GM21390 (cell line): ENCODE results near the gene HGFAC.

Experiments
- ATAC-seq: cut with Tn5 transposase; IDR thresholded peaks from one replicate; pipeline ENCODE4 v1.9.1; 2021; ENCODE audit not compliant: unreplicated experiment

Gene HGFAC

DNA sequence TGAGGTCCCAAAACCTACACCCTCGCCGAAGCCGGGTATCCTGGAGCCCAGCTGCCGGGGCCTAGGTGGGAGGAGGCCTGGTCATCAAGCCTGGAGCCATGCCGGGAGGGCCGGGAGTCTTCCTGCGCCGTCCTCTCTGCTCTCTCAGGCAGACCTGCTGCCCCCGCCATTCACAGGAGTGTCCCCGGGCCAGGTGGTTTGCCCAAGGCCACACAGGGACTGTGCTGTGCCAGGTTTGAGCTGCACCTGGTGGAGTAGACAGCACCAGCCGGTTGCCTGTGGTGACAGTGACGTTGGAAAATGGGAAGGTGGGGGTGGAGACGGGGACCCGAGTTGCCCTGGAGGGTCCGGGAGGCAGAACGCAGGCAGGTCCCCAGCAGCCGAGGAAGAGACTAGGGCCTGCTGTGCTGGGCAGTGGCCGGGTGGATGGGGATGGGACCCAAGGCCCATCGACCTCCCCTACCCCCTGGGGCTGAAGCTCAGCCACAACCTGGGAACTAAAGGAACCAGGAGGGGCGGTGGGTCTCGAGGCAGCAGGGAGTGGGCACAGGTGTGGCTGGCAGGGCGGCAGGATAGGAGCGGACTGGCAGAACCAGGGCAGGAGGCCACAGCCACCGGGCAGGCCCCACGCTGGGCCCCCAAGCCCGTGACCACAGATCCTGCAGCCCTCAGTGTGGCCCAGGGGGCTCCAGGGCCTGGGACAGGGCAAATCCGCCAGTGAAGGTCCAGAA, 30.8 kb downstream of the HGFAC start:
- no peak for ATAC-seq

DNA sequence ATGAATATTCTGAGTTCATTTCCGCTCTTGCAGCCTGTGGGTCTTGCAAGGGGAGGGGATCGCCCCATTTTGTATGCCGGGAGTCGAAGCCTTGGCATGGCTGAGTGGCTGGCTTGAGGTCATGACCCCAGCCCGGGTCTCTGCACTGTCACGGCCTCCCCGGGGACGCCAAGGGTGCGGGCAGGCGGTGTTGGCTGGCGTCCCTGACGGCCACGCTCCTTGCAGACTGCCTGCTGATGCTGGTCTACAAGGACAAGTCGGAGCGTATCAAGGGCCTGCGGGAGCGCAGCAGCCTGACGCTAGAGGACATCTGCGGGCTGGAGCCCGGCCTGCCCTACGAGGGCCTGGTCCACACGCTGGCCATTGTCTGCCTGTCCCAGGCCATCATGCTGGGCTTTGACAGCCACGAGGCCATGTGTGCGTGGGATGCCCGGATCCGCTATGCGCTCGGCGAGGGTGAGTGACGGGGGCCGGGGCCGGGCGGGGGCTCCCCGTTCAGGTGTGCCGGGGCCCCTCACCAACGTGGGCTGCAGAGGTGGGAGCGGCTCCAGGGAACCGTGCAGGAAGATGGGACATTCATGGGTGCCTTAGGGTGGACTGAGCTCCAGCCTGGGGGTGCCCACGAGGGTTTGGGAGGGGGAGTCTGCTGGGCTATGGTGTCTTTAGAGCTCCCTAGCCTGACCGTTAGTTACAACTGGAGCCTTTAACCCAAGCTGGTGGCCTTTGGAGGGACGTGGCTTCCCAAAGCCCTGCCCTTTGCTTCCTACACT, 31.6 kb downstream of the HGFAC start:
- no peak for ATAC-seq

DNA sequence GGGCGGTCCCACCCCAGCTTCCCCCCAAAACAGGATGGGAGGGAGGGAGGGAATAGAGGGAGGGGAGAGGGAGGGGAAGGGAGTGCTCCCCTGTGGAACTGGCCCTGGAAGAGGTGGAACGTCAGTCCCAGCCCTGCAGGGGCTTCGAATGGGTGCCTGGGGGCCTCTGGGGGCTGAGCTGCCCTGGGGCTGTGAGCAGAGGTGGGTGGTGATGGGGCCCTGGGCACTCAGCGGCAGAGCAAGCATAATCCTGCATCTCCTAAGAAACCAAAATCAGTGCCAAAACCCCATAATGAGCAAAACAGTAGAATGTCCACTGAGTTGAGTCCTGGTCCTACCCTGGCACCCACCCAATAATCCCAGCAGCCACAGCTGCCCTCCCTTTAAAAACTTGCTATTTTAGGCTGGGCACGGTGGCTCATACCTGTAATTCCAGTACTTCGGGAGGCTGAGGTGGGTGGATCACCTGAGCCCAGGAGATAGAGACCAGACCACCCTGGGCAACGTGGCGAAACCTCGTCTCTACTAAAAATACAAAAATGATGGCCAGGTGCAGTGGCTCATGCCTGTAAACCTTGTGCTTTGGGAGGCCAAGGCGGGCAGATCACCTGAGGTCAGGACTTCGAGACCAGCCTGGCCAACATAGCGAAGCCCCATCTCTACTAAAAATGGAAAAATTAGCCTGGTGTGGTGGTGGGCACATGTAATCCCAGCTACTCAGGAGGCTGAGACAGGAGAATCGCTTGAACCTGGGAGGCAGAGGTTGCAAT, 32.4 kb downstream of the HGFAC start:
- no peak for ATAC-seq

GRCh38 chr4:3475041-3475712, 33.4 kb downstream of the HGFAC start:
- ATAC-seq = no peak

GRCh38 chr4:3475713-3476260, 34.0 kb downstream of the HGFAC start:
- no peak for ATAC-seq

- ATAC-seq = no peak
Observed at GRCh38 chr4:3476341-3476747, 34.6 kb downstream of the HGFAC start.

DNA sequence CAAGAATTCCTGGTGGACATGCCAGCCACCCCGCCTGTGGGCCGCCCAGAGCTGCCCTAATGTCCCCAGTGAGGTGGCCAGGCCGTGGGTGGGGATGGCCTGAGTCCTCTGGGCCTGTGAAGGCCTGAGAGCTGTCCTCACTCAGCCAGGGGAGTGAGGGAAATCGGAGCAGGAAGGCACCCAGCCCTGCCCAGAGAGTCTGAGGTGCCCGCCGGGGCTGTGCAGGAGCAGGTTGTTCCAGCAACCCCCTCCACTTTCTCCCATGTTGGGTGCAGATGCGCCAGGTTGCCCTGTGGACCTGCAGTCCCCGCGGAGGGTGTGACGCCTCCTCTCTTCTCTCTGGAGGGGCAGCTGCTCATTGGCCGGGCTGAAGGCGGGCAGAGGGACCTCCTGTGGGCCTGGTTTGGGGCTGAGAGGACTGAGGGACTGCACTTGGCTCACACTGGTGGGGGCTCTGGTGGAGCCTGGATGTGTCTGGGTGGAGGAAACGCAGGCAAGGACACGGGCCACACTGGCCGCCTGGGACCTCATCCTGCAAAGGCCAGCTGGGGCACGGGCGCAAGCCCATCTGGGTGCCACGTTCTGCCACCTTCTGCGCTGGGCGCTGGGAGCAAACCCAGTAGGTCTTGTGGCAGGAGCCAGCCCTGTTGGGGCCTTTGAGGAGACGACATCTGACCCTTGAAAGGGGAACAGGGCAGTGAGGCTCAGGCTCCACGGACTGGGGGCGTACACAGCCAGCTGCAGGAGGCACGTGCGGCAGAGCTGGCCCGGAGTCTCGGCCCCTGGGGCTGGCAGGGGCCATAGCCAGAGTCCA, 35.4 kb downstream of the HGFAC start:
- ATAC-seq = no peak

- no peak for ATAC-seq
Observed at GRCh38 chr4:3477750-3478430, 36.1 kb downstream of the HGFAC start.

DNA sequence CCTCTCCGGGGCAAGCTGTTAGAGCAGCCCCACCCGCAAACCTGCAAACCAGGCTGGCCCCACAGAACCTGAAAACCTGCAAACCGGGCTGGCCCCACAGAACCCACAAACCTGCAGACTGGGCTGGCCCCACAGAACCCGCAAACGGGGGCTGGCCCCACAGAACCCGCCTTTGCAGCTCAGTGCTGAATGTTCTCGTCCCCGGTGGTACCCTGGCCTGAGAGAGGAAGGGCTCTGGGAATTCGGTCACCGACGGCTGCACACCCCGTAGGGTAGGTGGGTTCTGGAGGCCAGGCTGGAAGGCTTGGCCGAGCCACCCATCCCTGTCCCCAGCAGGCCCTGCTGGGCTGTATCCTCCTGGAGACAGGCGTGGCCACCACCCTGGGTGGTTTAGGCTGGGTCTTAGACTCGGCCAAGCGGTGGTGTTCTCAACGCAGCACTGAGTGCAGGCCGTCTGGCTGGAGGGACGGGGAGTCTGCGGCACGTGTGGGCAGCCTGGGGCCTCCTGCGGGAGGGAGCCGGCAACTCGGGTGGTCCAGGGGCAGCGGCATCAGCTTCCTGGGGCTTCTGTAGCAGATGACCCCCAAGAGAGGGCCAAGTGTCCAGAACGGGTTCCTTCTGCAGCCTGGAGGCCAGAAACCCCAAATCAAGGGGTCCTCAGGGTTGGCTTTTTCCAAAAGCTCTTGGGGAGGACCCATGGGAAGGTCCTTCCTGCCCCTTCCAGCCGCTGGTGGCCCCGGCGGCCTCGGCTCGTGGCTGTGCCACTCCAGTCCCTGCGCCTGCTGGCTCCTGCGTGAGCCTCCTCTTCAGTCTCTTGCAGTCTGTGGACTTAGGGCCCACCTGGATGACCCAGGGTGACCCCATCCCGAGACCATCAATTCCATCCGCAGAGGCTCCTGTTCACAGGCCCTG, 36.9 kb downstream of the HGFAC start:
- no peak for ATAC-seq

- ATAC-seq = no peak
Observed at GRCh38 chr4:3479358-3480101, 37.8 kb downstream of the HGFAC start.

DNA sequence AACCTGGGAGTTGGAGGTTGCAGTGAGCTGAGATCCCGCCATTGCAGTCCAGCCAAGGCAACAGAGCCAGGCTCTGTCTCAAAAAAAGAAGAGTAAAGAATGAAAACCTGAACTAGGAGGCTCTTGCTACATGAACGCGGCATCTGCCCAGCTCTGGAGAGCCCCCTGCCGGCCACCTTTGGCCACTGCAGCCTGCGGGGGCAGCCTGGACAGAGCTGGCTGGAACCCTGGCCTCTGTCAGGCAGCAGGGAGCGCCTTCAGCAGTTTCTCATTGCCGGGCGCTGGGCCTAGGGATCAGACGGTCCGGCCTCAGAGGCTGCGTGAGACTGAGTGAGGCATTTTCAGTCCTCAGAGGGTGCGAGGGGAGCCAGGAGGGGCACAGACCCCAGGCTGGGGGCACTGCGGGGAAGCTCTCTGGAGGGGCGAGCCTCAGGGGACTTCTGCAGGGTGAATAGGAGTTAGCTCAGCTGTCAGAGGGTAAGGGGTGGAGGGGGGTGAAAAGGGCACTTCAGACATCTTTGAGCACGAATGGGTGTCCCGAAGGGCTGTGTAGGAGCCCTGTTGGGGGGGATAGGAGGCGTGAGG, 38.9 kb downstream of the HGFAC start:
- ATAC-seq = peak; percentile 69

- no peak for ATAC-seq
Observed at GRCh38 chr4:3481113-3481531, 39.4 kb downstream of the HGFAC start.

- ATAC-seq = no peak
Observed at GRCh38 chr4:3481783-3482393, 40.1 kb downstream of the HGFAC start.

- no peak for ATAC-seq
Observed at GRCh38 chr4:3482707-3483106, 40.9 kb downstream of the HGFAC start.

DNA sequence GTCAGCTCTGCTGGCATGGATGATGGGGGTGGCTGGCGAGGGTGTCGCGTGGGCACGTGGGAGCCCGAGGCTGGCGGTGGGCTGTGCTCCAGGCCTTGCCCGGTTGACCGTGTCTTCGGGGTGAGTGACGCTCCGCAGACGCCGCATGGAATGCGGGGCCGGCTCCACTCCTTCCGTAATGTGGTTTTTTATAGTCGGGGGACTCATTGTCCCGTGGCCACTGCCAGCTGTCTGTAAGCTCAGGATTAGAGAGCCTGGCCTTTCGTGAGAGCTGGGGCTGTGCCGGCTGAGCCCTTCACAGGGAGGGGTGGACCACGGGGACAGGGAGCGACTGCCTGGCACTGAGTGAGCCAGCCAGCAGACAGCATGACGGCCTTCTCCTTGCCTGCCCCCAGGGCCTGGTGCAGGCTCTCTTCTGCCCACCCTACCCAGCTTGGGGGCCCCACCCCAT, 41.7 kb downstream of the HGFAC start:
- no peak for ATAC-seq

DNA sequence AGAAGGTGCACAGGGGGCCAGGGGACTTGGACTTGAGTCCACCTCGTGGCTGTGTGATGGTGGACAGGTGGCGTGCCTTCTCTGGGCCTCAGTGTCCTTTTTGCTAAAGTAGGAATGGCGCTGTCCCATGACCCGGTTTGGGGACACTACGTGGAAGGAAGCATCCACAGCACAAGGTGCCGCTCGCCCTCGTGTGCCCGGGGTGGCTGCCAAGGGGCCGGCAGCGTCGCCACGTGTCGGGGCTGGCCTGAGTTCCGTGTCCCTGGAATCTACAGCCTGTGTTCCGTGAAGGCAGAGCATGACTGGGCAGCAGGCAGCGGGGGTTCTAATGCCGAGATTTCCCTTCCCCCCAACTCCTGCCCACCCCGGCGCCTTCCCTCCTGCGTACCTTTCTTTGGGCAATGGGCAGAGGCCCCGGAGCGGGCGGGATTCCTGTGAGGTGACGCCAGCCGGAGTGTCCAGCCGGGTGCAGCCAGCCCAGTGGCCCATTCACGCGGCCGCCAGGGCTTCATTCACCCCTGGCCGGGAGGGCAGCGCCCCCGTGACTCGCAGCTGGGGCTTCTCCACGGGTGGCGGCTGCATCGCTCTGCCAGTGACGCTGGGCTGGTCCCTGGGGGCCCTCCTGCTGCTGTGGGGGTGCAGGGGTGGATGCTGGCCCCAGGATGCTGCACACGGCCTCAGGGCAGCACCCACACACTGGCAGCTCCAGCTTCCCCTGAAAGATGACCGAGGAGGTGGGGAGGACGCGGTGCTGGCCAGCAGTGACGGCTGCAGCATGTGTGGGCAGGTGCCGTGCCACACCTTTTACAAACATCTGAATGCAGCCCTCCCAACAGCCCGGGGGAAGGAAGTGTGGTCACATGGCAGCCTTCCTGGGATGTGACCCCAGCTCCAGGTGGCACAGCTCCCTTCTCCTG, 42.5 kb downstream of the HGFAC start:
- no peak for ATAC-seq
